Vagina (tissue), 2 donors: ENCODE results near the gene JAKMIP1. TPM values are rescaled to one million over a fixed set of nuclear protein-coding genes. Genes with fewer than 3 reads are reported as not detected.

Source experiments
- DNase-seq, 2 donors: peaks; one replicate each; pipeline ENCODE4 v3.0.0-alpha.2; 2017; ENCODE audit errors: extremely low spot score in 2 of 2
- H3K27ac ChIP-seq: fragments of 200-600 bp; sonication (generic); one replicate; pipeline ENCODE4 v1.5.1; 2019
- H3K27me3 ChIP-seq: fragments of 200-600 bp; sonication (generic); one replicate; pipeline ENCODE4 v1.5.1; 2019
- H3K36me3 ChIP-seq, 2 donors: fragments of 200-600 bp; sonication (generic); one replicate each; pipeline ENCODE4 v1.5.1; 2017 to 2019
- H3K4me1 ChIP-seq: fragments of 200-600 bp; sonication (generic); one replicate; pipeline ENCODE4 v1.5.1; 2019
- H3K4me3 ChIP-seq, 2 donors: fragments of 200-600 bp; sonication (generic); 1 replicate in 1 of 2; 2 replicates in 1 of 2; pipeline ENCODE4 v1.5.1; 2016 to 2019
- H3K9me3 ChIP-seq: fragments of 200-600 bp; sonication (generic); one replicate; pipeline ENCODE4 v1.5.1; 2019
- POLR2A ChIP-seq, 2 donors: fragments of 450-650 bp; IDR thresholded peaks; one replicate each; pipeline ENCODE4 v1.6.1; 2017; ENCODE audit warnings: antibody characterized with exemption in 2 of 2, mild to moderate bottlenecking in 2 of 2, moderate library complexity in 2 of 2
- POLR2AphosphoS5 ChIP-seq, 2 donors: sonication (generic); formaldehyde crosslinking; IDR thresholded peaks; one replicate each; pipeline ENCODE4 v1.9.0; 2017; ENCODE audit warnings: antibody characterized with exemption in 2 of 2, mild to moderate bottlenecking in 2 of 2, low read depth in 1 of 2; ENCODE audit not compliant: insufficient read depth in 1 of 2
- intact Hi-C: fragments of 100-400 bp; cut with DNase I; formaldehyde crosslinking; loops from one replicate; pipeline ENCODE4 v1.15.1; 2023
- total RNA-seq: library from RNA; depleted of rRNA; stranded (reverse); fragments of >200 nt; gene quantifications from one replicate; pipeline ENCODE4 v1.2.3, GENCODE V29; 2016
- TF ChIP-seq, protein P1 (sequence below), 3 experiments: fragments of 450-650 bp in 2 of 3; fragments of 200-600 bp in 1 of 3; sonication (generic) in 1 of 3; IDR thresholded peaks; one replicate each; pipeline ENCODE4 v1.5.1; 2017 to 2019; ENCODE audit warnings: antibody characterized with exemption in 3 of 3, mild to moderate bottlenecking in 2 of 3, moderate library complexity in 2 of 3

JAKMIP1 gene
- total RNA-seq, 1 donor from 2014 or later = 5.2 TPM

- Histone ChIP-seq H3K4me3 (no peak overlapping the region), H3K4me1 (no peaks in the 10 kb centered on the region)
These were observed 27.5 kb downstream of the JAKMIP1 start for GRCh38 chr4:6172927-6173200.

GRCh38 chr4:6172093-6172926, 28.0 kb downstream of the JAKMIP1 start:
- Histone ChIP-seq H3K9me3 (no peaks in the 10 kb centered on the region), H3K36me3 (no peaks in the 10 kb centered on the region), H3K4me3 (no peak overlapping the region), H3K4me1 (no peaks in the 10 kb centered on the region), H3K27me3 (no peaks in the 10 kb centered on the region), H3K27ac (no peak overlapping the region)
- TF ChIP-seq POLR2AphosphoS5 (IDR thresholded peaks at IDR 0.05; ENCODE audit: insufficient read depth in 1 of 2, low read depth in 1 of 2) (no peak), POLR2A (IDR thresholded peaks at IDR 0.05) (no peak)
- TF ChIP-seq, protein P1, sequence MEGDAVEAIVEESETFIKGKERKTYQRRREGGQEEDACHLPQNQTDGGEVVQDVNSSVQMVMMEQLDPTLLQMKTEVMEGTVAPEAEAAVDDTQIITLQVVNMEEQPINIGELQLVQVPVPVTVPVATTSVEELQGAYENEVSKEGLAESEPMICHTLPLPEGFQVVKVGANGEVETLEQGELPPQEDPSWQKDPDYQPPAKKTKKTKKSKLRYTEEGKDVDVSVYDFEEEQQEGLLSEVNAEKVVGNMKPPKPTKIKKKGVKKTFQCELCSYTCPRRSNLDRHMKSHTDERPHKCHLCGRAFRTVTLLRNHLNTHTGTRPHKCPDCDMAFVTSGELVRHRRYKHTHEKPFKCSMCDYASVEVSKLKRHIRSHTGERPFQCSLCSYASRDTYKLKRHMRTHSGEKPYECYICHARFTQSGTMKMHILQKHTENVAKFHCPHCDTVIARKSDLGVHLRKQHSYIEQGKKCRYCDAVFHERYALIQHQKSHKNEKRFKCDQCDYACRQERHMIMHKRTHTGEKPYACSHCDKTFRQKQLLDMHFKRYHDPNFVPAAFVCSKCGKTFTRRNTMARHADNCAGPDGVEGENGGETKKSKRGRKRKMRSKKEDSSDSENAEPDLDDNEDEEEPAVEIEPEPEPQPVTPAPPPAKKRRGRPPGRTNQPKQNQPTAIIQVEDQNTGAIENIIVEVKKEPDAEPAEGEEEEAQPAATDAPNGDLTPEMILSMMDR (IDR thresholded peaks at IDR 0.05) = no peak
- intact Hi-C loops = no loop called here
- DNase-seq = no peak

More at GRCh38 chr4:6172927-6173200, 27.5 kb downstream of the JAKMIP1 start:
- intact Hi-C loops = no loop called here
- DNase-seq = no peak
- Histone ChIP-seq H3K27me3 (no peaks in the 10 kb centered on the region), H3K36me3 (no peaks in the 10 kb centered on the region), H3K9me3 (no peaks in the 10 kb centered on the region), H3K27ac (no peak overlapping the region)
- TF ChIP-seq POLR2AphosphoS5 (IDR thresholded peaks at IDR 0.05; ENCODE audit: insufficient read depth in 1 of 2, low read depth in 1 of 2) (no peak), POLR2A (IDR thresholded peaks at IDR 0.05) (no peak)
- TF ChIP-seq, protein P1 (IDR thresholded peaks at IDR 0.05) = no peak

DNA sequence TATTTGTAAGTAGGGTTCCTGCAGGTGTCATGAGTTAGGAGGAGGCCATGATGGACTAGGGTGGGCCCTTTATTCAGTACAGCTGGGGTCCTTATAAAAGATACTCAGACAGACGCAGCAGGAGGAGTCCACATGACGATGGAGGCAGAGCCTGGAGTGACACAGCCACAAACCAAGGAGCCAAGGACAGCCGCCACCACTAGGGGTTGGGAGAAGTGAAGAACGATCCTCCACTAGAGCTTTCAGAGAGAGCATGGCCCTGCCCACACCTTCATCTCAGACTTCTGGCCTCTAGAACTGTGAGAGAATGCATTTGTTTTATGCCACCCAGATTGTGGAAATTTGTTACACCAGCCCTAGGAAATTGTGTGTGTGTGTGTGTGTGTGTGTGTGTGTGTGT, 31.1 kb downstream of the JAKMIP1 start:
- DNase-seq = no peak
- Histone ChIP-seq H3K27me3 (no peaks in the 10 kb centered on the region), H3K4me1 (no peaks in the 10 kb centered on the region), H3K4me3 (no peak overlapping the region), H3K27ac (no peak overlapping the region), H3K36me3 (no peaks in the 10 kb centered on the region), H3K9me3 (no peaks in the 10 kb centered on the region)
- intact Hi-C loops = no loop called here
- TF ChIP-seq POLR2A (IDR thresholded peaks at IDR 0.05) (no peak), POLR2AphosphoS5 (IDR thresholded peaks at IDR 0.05; ENCODE audit: insufficient read depth in 1 of 2, low read depth in 1 of 2) (no peak)

DNA sequence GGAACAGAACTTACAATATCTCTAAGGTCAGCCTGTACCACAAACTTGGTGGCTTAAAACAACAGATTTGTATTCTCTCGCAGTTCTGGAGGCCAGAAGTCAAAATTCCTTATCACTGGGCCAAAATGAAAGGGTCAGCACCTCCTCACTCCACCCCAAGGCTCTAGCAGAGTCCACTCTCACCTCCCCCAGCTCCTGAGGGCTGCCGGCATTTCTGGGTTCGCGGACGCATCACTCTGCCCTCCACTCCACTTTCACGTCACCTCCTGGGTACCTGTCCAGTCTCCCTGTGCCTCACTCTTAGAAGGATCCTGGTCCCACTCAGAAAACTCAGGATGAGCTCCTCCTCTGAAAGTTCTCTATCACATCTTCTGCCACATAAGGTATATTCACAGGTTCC, 34.6 kb downstream of the JAKMIP1 start:
- no peak for TF ChIP-seq POLR2AphosphoS5 (IDR thresholded peaks at IDR 0.05; ENCODE audit: insufficient read depth in 1 of 2, low read depth in 1 of 2)
- no peak for TF ChIP-seq POLR2A (IDR thresholded peaks at IDR 0.05)
- TF ChIP-seq, protein P1 (IDR thresholded peaks at IDR 0.05) = no peak
- DNase-seq = no peak
- H3K27ac ChIP-seq = no peak overlapping the region
- intact Hi-C loops = no loop called here
- H3K27me3 ChIP-seq = no peaks in the 10 kb centered on the region
- no peaks in the 10 kb centered on the region for H3K36me3 ChIP-seq
- no peaks in the 10 kb centered on the region for H3K9me3 ChIP-seq
- no peak overlapping the region for H3K4me3 ChIP-seq
- no peaks in the 10 kb centered on the region for H3K4me1 ChIP-seq

GRCh38 chr4:6162885-6163284, 37.5 kb downstream of the JAKMIP1 start:
- intact Hi-C loops = no loop called here
- H3K27ac ChIP-seq = no peak overlapping the region
- no peak for TF ChIP-seq POLR2AphosphoS5 (IDR thresholded peaks at IDR 0.05; ENCODE audit: insufficient read depth in 1 of 2, low read depth in 1 of 2)
- TF ChIP-seq, protein P1 (IDR thresholded peaks at IDR 0.05) = no peak
- TF ChIP-seq POLR2A (IDR thresholded peaks at IDR 0.05) = no peak
- no peaks in the 10 kb centered on the region for H3K9me3 ChIP-seq
- no peaks in the 10 kb centered on the region for H3K27me3 ChIP-seq
- no peaks in the 10 kb centered on the region for H3K36me3 ChIP-seq
- no peaks in the 10 kb centered on the region for H3K4me1 ChIP-seq
- no peak overlapping the region for H3K4me3 ChIP-seq
- no peak for DNase-seq
